Measurements from ENCODE around the gene DCDC2C.

DCDC2C gene

DNA sequence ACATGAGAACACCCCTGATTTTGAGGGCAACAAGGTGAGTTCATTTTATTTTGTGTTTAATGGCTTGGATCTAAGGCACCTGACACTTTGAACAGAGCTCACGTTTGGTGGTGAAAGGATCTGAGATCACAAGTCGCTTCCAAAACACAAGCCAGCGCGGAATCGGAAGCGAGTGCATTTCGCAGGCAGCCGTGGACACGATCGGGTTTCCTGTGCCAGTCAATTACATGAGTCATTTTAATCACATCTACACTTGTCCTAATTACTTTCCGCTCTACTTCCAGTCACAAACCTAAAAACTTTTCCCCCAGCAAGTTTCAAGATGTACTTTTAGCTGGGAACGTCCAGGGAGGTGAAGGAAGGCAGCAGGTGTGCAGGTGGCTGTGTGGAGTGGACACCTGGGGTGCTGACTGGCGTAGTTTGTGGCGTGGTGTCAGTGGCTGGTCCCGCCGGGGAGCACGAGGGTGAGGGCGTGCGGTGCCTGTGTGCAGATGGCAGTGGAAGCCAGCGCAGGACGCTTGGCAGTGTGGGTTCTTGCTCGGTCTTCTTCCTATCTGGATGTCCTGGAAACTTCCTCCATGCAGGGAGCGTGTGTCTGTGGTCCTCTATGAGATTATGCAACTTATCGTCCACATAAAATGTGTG is 75.6 kb downstream of the DCDC2C start:
- Histone ChIP-seq H3K9me3 (ENCODE audit: insufficient read depth, low read depth, low read length) (no peaks in the 10 kb centered on the region), H3K9me2 (replicated peaks; ENCODE audit: low read depth, low read length) (no peaks in the 10 kb centered on the region), H3K36me3 (ENCODE audit: insufficient read depth, low read length) (no peaks in the 10 kb centered on the region), H3K4me1 (ENCODE audit: insufficient read depth, low read length, poor library complexity, severe bottlenecking) (peaks cover 9% of the 10 kb centered on the region), H3K4me3 (ENCODE audit: low read length, poor library complexity, severe bottlenecking) (no peak overlapping the region), H3K9ac (ENCODE audit: low read depth, low read length, poor library complexity, severe bottlenecking) (no peak overlapping the region), H3K27me3 (ENCODE audit: insufficient read depth, low read length, poor library complexity, severe bottlenecking) (no peaks in the 10 kb centered on the region), H2AFZ (ENCODE audit: low read length) (no peak overlapping the region; the same call in 1 of the 2 replicates), H3F3A (ENCODE audit: low read depth) (no peaks in the 10 kb centered on the region), H4K20me1 (ENCODE audit: insufficient read depth, low read length, poor library complexity, severe bottlenecking) (no peaks in the 10 kb centered on the region), H3K79me2 (ENCODE audit: insufficient read depth, low read length) (no peaks in the 10 kb centered on the region), H3K4me2 (ENCODE audit: low read depth, low read length, poor library complexity, severe bottlenecking) (no peak overlapping the region)
- TF ChIP-seq, protein P1, sequence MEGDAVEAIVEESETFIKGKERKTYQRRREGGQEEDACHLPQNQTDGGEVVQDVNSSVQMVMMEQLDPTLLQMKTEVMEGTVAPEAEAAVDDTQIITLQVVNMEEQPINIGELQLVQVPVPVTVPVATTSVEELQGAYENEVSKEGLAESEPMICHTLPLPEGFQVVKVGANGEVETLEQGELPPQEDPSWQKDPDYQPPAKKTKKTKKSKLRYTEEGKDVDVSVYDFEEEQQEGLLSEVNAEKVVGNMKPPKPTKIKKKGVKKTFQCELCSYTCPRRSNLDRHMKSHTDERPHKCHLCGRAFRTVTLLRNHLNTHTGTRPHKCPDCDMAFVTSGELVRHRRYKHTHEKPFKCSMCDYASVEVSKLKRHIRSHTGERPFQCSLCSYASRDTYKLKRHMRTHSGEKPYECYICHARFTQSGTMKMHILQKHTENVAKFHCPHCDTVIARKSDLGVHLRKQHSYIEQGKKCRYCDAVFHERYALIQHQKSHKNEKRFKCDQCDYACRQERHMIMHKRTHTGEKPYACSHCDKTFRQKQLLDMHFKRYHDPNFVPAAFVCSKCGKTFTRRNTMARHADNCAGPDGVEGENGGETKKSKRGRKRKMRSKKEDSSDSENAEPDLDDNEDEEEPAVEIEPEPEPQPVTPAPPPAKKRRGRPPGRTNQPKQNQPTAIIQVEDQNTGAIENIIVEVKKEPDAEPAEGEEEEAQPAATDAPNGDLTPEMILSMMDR (conservative IDR thresholded peaks at IDR 0.05; ENCODE audit: low read length), result no peak
- no peak for TF ChIP-seq EZH2phosphoT487 (IDR thresholded peaks at IDR 0.05; ENCODE audit: borderline replicate concordance)

DNA sequence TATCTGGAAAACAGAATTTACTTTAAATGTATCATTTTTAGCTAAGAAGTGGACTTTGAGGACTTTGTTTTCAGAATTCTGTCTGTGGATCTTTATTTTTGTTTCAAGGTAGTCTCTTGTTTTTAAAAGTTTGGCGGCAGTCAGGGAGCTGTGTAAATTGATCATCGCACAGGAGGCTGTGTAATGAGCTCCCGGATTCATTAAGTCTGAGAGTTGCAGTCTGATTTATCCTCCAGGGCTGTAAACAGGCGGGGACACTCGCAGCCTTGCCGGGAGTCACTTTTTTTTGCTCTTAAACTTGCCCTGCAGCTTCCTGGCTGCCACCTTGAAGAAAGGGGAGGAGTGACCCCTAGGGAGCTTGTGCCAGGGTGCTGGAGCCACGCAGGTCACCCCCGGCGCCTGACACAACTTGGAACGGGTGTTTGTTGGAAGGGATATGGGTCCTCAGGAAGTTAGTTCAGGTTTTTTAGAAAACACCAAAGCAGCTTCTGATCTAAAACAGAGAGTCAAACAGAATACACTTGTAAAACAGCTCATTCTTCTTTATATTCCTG is 76.2 kb downstream of the DCDC2C start:
- TF ChIP-seq EZH2phosphoT487 (IDR thresholded peaks at IDR 0.05; ENCODE audit: borderline replicate concordance), result no peak
- Histone ChIP-seq H3K4me2 (ENCODE audit: low read depth, low read length, poor library complexity, severe bottlenecking) (no peak overlapping the region), H3K9me3 (ENCODE audit: insufficient read depth, low read depth, low read length) (no peaks in the 10 kb centered on the region), H3K4me1 (ENCODE audit: insufficient read depth, low read length, poor library complexity, severe bottlenecking) (peaks cover 9% of the 10 kb centered on the region), H3K9ac (ENCODE audit: low read depth, low read length, poor library complexity, severe bottlenecking) (no peak overlapping the region), H3K9me2 (replicated peaks; ENCODE audit: low read depth, low read length) (no peaks in the 10 kb centered on the region), H3F3A (ENCODE audit: low read depth) (no peaks in the 10 kb centered on the region), H3K27me3 (ENCODE audit: insufficient read depth, low read length, poor library complexity, severe bottlenecking) (no peaks in the 10 kb centered on the region), H3K36me3 (ENCODE audit: insufficient read depth, low read length) (no peaks in the 10 kb centered on the region), H3K4me3 (ENCODE audit: low read length, poor library complexity, severe bottlenecking) (no peak overlapping the region), H2AFZ (ENCODE audit: low read length) (peak overlapping the region; percentile 32; the same call in 1 of the 2 replicates), H4K20me1 (ENCODE audit: insufficient read depth, low read length, poor library complexity, severe bottlenecking) (no peaks in the 10 kb centered on the region), H3K79me2 (ENCODE audit: insufficient read depth, low read length) (no peaks in the 10 kb centered on the region)

DNA sequence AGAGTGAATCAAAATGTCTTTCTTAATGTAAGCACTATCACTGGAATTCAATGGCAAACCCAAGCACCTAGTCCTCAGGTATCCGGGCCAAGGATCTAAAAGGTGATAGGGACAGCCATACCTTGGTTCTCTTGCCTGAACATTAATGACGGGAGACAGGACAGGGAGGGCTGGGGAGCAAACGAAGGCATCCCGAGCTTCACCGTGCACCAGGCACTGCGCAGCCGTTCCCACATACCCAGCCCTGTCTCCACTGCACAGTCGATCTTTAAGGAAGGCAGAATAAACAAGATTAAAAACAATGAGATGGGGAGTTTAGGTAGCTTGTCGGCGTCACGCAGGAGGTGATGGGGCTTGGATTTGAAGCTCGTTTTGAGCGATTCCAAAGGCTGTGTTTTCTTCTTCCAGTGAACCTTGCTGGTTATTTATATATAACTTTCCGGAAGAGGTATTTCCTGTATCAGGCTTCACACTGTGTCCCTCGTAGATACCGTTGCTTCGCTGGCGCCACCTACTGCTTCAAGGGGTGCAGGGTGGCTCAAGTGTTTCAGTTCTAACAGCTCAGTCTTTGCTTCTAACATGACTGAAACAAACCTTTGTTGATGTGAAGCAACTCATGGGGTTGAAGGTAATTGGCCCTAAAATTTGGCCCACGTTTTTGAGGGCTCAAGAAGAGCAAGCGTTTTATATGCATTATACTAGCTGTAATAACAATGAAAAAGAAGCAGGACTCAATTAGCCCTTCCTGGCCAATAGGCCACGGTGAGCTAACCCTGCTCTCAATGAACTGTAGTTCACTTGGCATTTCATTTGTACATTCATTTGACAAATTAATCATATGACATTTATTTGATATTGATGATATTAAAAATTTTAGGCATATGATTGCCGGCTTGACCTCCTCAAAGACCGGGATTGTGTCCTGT is 77.4 kb downstream of the DCDC2C start:
- H3K9me2 ChIP-seq (replicated peaks; ENCODE audit: low read depth, low read length), result no peaks in the 10 kb centered on the region
- no peaks in the 10 kb centered on the region for H3K9me3 ChIP-seq (ENCODE audit: insufficient read depth, low read depth, low read length)
- peak overlapping the region; percentile 65 for H3K4me2 ChIP-seq (ENCODE audit: low read depth, low read length, poor library complexity, severe bottlenecking)
- TF ChIP-seq, protein P1 (conservative IDR thresholded peaks at IDR 0.05; ENCODE audit: low read length), result peak; percentile 90
- no peak for TF ChIP-seq EZH2phosphoT487 (IDR thresholded peaks at IDR 0.05; ENCODE audit: borderline replicate concordance)
- H3F3A ChIP-seq (ENCODE audit: low read depth), result no peaks in the 10 kb centered on the region
- no peaks in the 10 kb centered on the region for H3K27me3 ChIP-seq (ENCODE audit: insufficient read depth, low read length, poor library complexity, severe bottlenecking)
- no peaks in the 10 kb centered on the region for H3K79me2 ChIP-seq (ENCODE audit: insufficient read depth, low read length)
- peak overlapping the region; percentile 19 for H3K9ac ChIP-seq (ENCODE audit: low read depth, low read length, poor library complexity, severe bottlenecking)
- H3K36me3 ChIP-seq (ENCODE audit: insufficient read depth, low read length), result no peaks in the 10 kb centered on the region
- peak overlapping the region; percentile 35 for H3K4me3 ChIP-seq (ENCODE audit: low read length, poor library complexity, severe bottlenecking)
- no peaks in the 10 kb centered on the region for H4K20me1 ChIP-seq (ENCODE audit: insufficient read depth, low read length, poor library complexity, severe bottlenecking)
- peak overlapping the region; percentile 85 for H2AFZ ChIP-seq (ENCODE audit: low read length)
- H3K4me1 ChIP-seq (ENCODE audit: insufficient read depth, low read length, poor library complexity, severe bottlenecking), result peaks cover 9% of the 10 kb centered on the region
